BE2C (cell line): ENCODE results near the gene CCDC63. TPM values are rescaled to one million over a fixed set of nuclear protein-coding genes. Genes with fewer than 3 reads are reported as not detected.

Experiments
- DNase-seq: peaks from one replicate; pipeline ENCODE4 v3.0.0-alpha.2; 2020
- H3K27me3 ChIP-seq: fragments of 250-450 bp; sonication (Bioruptor Pico); 2 replicates; pipeline ENCODE4 v1.5.1; 2020; ENCODE audit warnings: mild to moderate bottlenecking
- H3K36me3 ChIP-seq: fragments of 250-450 bp; sonication (Bioruptor Pico); 2 replicates; pipeline ENCODE4 v1.5.1; 2020; ENCODE audit warnings: mild to moderate bottlenecking
- H3K4me1 ChIP-seq: fragments of 250-450 bp; sonication (Bioruptor Pico); 2 replicates; pipeline ENCODE4 v1.5.1; 2020
- H3K4me3 ChIP-seq: 2 replicates; pipeline ENCODE4 v1.5.1; 2011; ENCODE audit warnings: low read depth, low read length
- H3K9me3 ChIP-seq: fragments of 250-450 bp; sonication (Bioruptor Pico); 2 replicates; pipeline ENCODE4 v1.5.1; 2020
- CTCF ChIP-seq: IDR thresholded peaks from 2 replicates; pipeline ENCODE4 v1.5.1; 2012; ENCODE audit warnings: mild to moderate bottlenecking, low read depth, low read length
- polyA plus RNA-seq: library from polyadenylated mRNA; unstranded; fragments of >200 nt; gene quantifications from one replicate; pipeline ENCODE4 v1.2.1, GENCODE V29; 2012; ENCODE audit warnings: low read depth, missing spikeins; ENCODE audit not compliant: insufficient read length, insufficient read depth

Gene CCDC63
- 0.62 TPM for polyA plus RNA-seq

GRCh38 chr12:110846615-110847566 is at the start of gene CCDC63:
Gene CCDC63 (plus strand): TSS chr12:110846987. CDS start chr12:110852955, 5,968 bp downstream.
- peak; percentile 59 for TF ChIP-seq CTCF
- Histone ChIP-seq H3K9me3 (no peaks in the 10 kb centered on the region), H3K4me1 (no peaks in the 10 kb centered on the region), H3K36me3 (no peaks in the 10 kb centered on the region), H3K27me3 (peaks cover 13% of the 10 kb centered on the region), H3K4me3 (peak within 1 kb of the TSS; percentile 29; the same call in 1 of the 2 replicates)
- DNase-seq: peak; percentile 79

DNA sequence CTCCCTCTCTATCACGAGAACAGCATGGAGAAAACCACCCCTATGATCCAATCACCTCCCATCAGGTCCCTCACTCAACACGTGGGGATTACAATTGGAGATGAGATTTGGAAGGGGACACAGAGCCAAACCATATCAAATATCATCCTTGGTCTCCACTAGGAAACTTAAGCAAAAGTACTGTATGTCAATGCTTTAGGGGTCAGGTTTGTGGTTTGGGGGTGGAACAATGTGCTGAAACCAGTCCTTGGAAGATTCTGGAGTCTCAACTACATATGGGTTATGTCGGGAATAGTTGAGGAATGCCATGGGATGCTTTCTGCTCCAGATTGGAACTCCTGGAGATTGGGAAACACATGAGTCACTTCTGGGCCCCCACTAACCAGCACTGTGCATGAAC is 48.3 kb upstream of the CCDC63 start:
- H3K9me3 ChIP-seq: no peaks in the 10 kb centered on the region
- H3K36me3 ChIP-seq: no peaks in the 10 kb centered on the region
- no peak for TF ChIP-seq CTCF
- DNase-seq: no peak
- no peak overlapping the region for H3K4me3 ChIP-seq
- no peaks in the 10 kb centered on the region for H3K27me3 ChIP-seq
- H3K4me1 ChIP-seq: no peaks in the 10 kb centered on the region

- Histone ChIP-seq H3K9me3 (peaks cover 3% of the 10 kb centered on the region; the same call in 1 of the 2 replicates), H3K4me1 (no peaks in the 10 kb centered on the region), H3K27me3 (no peaks in the 10 kb centered on the region), H3K4me3 (no peak overlapping the region), H3K36me3 (no peaks in the 10 kb centered on the region)
- no peak for DNase-seq
- TF ChIP-seq CTCF: no peak
Observed at GRCh38 chr12:110802489-110802888, 44.3 kb upstream of the CCDC63 start.

DNA sequence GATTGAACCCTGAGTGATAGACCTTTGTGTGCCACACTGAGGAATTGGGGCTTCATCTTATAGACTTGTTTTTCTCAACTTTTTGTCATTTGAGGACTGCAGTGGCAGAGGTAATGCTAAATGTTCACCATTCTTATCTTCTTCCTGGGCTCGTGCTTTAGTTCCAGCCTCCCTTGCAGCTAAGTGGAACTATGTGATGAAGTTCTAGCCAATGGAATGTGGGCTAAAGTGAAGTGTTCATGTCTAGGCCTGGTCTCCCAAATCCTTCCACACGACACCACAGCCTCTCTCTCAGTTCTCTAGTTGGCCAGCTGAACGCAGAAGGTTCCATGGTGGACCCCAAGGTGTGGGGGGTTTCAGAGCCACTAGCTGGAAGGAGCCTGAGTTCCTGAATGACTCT is 42.4 kb upstream of the CCDC63 start:
- Histone ChIP-seq H3K27me3 (no peaks in the 10 kb centered on the region), H3K36me3 (no peaks in the 10 kb centered on the region), H3K4me1 (no peaks in the 10 kb centered on the region), H3K4me3 (no peak overlapping the region), H3K9me3 (peaks cover 3% of the 10 kb centered on the region; the same call in 1 of the 2 replicates)
- DNase-seq: no peak
- TF ChIP-seq CTCF: no peak

DNA sequence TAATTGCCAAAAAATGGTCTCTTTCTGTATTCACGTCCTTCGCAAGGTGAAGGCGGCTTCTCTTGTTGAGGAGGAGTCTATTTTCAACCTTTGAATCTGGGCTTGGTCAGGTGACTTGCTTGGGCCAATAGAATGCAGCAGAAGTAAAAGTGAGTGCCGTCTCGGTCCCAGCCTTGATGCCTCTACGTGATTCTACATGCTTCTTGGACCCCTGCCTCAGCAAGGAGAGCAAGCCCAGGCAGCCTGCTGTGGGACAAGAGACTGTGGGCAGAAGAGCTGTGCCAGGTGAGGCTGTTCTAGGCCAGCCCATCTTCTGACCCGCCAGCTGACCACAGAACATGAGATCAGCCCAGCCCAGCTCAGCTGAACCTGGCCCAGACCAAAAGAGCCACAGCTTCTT is 39.1 kb upstream of the CCDC63 start:
- H3K9me3 ChIP-seq: peaks cover 3% of the 10 kb centered on the region; the same call in 1 of the 2 replicates
- H3K4me1 ChIP-seq: no peaks in the 10 kb centered on the region
- H3K27me3 ChIP-seq: no peaks in the 10 kb centered on the region; the same call in 1 of the 2 replicates
- H3K36me3 ChIP-seq: no peaks in the 10 kb centered on the region
- H3K4me3 ChIP-seq: no peak overlapping the region
- no peak for TF ChIP-seq CTCF
- no peak for DNase-seq

GRCh38 chr12:110809149-110809548 is 37.6 kb upstream of the CCDC63 start:
- no peaks in the 10 kb centered on the region; the same call in 1 of the 2 replicates for H3K27me3 ChIP-seq
- no peak for TF ChIP-seq CTCF
- H3K4me1 ChIP-seq: no peaks in the 10 kb centered on the region
- peaks cover 3% of the 10 kb centered on the region; the same call in 1 of the 2 replicates for H3K9me3 ChIP-seq
- DNase-seq: no peak
- H3K36me3 ChIP-seq: no peaks in the 10 kb centered on the region
- no peak overlapping the region for H3K4me3 ChIP-seq
